Loucy (cell line): ENCODE data around the gene CHDH.

Experiments
- H2AFZ ChIP-seq: fragments of 200-600 bp; sonication (generic); 2 replicates; pipeline ENCODE4 v1.6.0; 2016; ENCODE audit warnings: antibody characterized with exemption, mild to moderate bottlenecking, low read length, moderate library complexity
- H3F3A ChIP-seq: fragments of 200-600 bp; 2 replicates; pipeline ENCODE4 v1.6.0; 2016; ENCODE audit warnings: antibody characterized with exemption, low read depth, mild to moderate bottlenecking
- H3K27me3 ChIP-seq: fragments of 200-600 bp; sonication (generic); 2 replicates; pipeline ENCODE4 v1.6.1; 2014; ENCODE audit warnings: low read length, mild to moderate bottlenecking; ENCODE audit not compliant: insufficient read depth, poor library complexity, severe bottlenecking
- H3K36me3 ChIP-seq: fragments of 200-600 bp; sonication (generic); 2 replicates; pipeline ENCODE4 v1.6.1; 2016; ENCODE audit warnings: low read length; ENCODE audit not compliant: insufficient read depth
- H3K4me1 ChIP-seq: fragments of 200-600 bp; sonication (generic); 2 replicates; pipeline ENCODE4 v1.5.1; 2014; ENCODE audit warnings: low read length, mild to moderate bottlenecking; ENCODE audit not compliant: insufficient read depth, poor library complexity, severe bottlenecking
- H3K4me2 ChIP-seq: fragments of 200-600 bp; sonication (generic); 2 replicates; pipeline ENCODE4 v1.6.0; 2014; ENCODE audit warnings: antibody characterized with exemption, low read length, low read depth, mild to moderate bottlenecking; ENCODE audit not compliant: poor library complexity, severe bottlenecking
- H3K4me3 ChIP-seq: fragments of 200-600 bp; sonication (generic); 2 replicates; pipeline ENCODE4 v1.5.1; 2014; ENCODE audit warnings: low read length, mild to moderate bottlenecking, mixed read lengths; ENCODE audit not compliant: poor library complexity, severe bottlenecking
- H3K79me2 ChIP-seq: fragments of 200-600 bp; sonication (generic); 2 replicates; pipeline ENCODE4 v1.6.1; 2014; ENCODE audit warnings: low read length; ENCODE audit not compliant: insufficient read depth
- H3K9ac ChIP-seq: fragments of 200-600 bp; sonication (generic); 2 replicates; pipeline ENCODE4 v1.6.0; 2014; ENCODE audit warnings: mild to moderate bottlenecking, low read depth, low read length, moderate library complexity; ENCODE audit not compliant: poor library complexity, severe bottlenecking
- H3K9me2 ChIP-seq: fragments of 200-600 bp; sonication (generic); replicated peaks from 2 replicates; pipeline ENCODE4 v1.6.1; 2016; ENCODE audit warnings: low read depth, low read length, mixed read lengths
- H3K9me3 ChIP-seq: fragments of 200-600 bp; sonication (generic); 2 replicates; pipeline ENCODE4 v1.6.1; 2014; ENCODE audit warnings: mild to moderate bottlenecking, antibody characterized with exemption, low read length, low read depth; ENCODE audit not compliant: insufficient read depth
- H4K20me1 ChIP-seq: fragments of 200-600 bp; sonication (generic); 2 replicates; pipeline ENCODE4 v1.6.0; 2014; ENCODE audit warnings: antibody characterized with exemption, low read length, mild to moderate bottlenecking; ENCODE audit not compliant: insufficient read depth, poor library complexity, severe bottlenecking
- EZH2phosphoT487 ChIP-seq: fragments of 200-600 bp; IDR thresholded peaks from 2 replicates; pipeline ENCODE4 v1.6.1; 2018; ENCODE audit warnings: antibody characterized with exemption, mild to moderate bottlenecking, moderate library complexity, borderline replicate concordance
- TF ChIP-seq, protein P1 (sequence below): fragments of 200-600 bp; sonication (generic); conservative IDR thresholded peaks from 2 replicates; pipeline ENCODE4 v1.5.1; 2014; ENCODE audit warnings: mild to moderate bottlenecking, antibody characterized with exemption, low read length

Gene CHDH

DNA sequence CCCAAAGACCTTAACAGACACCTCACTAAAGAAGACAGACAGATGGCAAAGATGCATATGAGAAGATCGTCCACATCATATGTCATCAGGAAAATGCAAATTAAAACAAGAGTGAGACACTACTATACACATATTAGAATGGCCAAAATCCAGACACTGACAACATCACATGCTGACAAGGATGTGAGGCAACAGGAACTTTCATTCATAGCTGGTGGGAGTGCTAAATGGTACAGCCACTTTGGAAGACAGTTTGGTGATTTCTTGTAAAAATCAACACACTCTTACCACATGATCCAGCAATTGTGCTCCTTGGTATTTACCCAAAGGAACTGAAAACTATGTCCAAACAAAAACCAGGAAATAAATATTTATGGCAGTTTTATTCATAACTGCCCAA is 17.6 kb downstream of the CHDH start:
- TF ChIP-seq, protein P1, sequence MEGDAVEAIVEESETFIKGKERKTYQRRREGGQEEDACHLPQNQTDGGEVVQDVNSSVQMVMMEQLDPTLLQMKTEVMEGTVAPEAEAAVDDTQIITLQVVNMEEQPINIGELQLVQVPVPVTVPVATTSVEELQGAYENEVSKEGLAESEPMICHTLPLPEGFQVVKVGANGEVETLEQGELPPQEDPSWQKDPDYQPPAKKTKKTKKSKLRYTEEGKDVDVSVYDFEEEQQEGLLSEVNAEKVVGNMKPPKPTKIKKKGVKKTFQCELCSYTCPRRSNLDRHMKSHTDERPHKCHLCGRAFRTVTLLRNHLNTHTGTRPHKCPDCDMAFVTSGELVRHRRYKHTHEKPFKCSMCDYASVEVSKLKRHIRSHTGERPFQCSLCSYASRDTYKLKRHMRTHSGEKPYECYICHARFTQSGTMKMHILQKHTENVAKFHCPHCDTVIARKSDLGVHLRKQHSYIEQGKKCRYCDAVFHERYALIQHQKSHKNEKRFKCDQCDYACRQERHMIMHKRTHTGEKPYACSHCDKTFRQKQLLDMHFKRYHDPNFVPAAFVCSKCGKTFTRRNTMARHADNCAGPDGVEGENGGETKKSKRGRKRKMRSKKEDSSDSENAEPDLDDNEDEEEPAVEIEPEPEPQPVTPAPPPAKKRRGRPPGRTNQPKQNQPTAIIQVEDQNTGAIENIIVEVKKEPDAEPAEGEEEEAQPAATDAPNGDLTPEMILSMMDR, result no peak
- TF ChIP-seq EZH2phosphoT487, result no peak
- no peaks in the 10 kb centered on the region for H3K36me3 ChIP-seq
- H3K4me3 ChIP-seq, result no peak overlapping the region
- H3K9me3 ChIP-seq, result no peaks in the 10 kb centered on the region
- H3K9ac ChIP-seq, result no peak overlapping the region
- no peaks in the 10 kb centered on the region for H3F3A ChIP-seq
- no peaks in the 10 kb centered on the region for H3K27me3 ChIP-seq
- H3K4me2 ChIP-seq, result no peak overlapping the region
- no peaks in the 10 kb centered on the region for H3K4me1 ChIP-seq
- no peaks in the 10 kb centered on the region for H3K79me2 ChIP-seq
- H2AFZ ChIP-seq, result no peak overlapping the region
- no peaks in the 10 kb centered on the region for H3K9me2 ChIP-seq
- no peaks in the 10 kb centered on the region for H4K20me1 ChIP-seq

DNA sequence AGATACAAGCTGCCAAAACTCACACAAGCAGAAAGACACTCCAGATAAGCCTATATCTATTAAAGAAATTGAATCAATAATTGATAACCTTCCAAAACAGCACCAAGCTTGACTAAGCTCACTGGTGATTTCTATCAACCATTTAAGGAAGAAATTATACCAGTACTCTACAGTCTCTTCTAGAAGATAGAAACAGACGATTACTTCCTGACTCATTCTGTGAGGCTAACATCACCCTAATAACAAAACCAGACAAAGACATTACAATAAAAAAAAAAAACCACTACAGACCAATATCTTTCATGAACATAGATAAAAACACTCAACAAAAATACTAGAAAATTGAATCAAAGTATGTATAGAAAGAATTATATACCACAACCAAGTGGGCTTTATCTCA is 20.2 kb downstream of the CHDH start:
- no peaks in the 10 kb centered on the region for H3K9me3 ChIP-seq
- no peaks in the 10 kb centered on the region for H3F3A ChIP-seq
- no peak overlapping the region for H3K4me2 ChIP-seq
- no peak overlapping the region for H2AFZ ChIP-seq
- no peaks in the 10 kb centered on the region for H3K4me1 ChIP-seq
- no peaks in the 10 kb centered on the region for H3K9me2 ChIP-seq
- no peaks in the 10 kb centered on the region for H3K79me2 ChIP-seq
- no peaks in the 10 kb centered on the region for H3K27me3 ChIP-seq
- no peak for TF ChIP-seq EZH2phosphoT487
- TF ChIP-seq, protein P1, result no peak
- H3K36me3 ChIP-seq, result no peaks in the 10 kb centered on the region
- H3K9ac ChIP-seq, result no peak overlapping the region
- H4K20me1 ChIP-seq, result no peaks in the 10 kb centered on the region
- H3K4me3 ChIP-seq, result no peak overlapping the region

DNA sequence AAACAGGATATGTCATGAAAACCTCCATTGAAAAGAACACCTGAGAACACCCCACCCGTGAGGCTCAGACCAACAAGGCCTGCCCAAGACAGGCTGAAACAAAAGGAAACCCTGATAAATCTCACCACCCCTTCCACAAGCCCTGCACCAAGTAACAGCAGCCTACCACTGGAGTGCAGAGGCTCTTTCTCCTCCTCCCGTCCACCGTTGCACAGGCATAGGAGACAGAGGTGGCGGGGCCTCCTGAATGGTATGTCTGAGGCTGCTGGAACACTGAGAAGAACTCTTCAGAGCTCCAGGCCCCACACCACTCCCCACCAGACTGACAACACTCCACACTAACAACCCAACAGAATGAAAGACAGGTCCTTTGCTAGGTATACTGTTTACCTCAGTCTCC is 21.4 kb downstream of the CHDH start:
- Histone ChIP-seq H4K20me1 (no peaks in the 10 kb centered on the region), H3K9ac (no peak overlapping the region), H3K9me3 (no peaks in the 10 kb centered on the region), H3K27me3 (no peaks in the 10 kb centered on the region), H3K4me3 (no peak overlapping the region), H3K4me1 (no peaks in the 10 kb centered on the region), H3F3A (no peaks in the 10 kb centered on the region), H3K4me2 (no peak overlapping the region), H2AFZ (no peak overlapping the region), H3K36me3 (no peaks in the 10 kb centered on the region), H3K79me2 (no peaks in the 10 kb centered on the region), H3K9me2 (no peaks in the 10 kb centered on the region)
- TF ChIP-seq, protein P1, result no peak
- TF ChIP-seq EZH2phosphoT487, result no peak
